HCT116 (cell line): ENCODE data around the gene E4F1.

Experiments
- POLR2A ChIP-seq: IDR thresholded peaks from 2 replicates; pipeline ENCODE4 v1.7.0; 2011; ENCODE audit warnings: borderline replicate concordance; ENCODE audit not compliant: insufficient read depth, insufficient read length; ENCODE audit errors: extremely low read depth
- RAD21 ChIP-seq: IDR thresholded peaks from 2 replicates; pipeline ENCODE4 v1.6.1; 2012; ENCODE audit warnings: low read depth, mild to moderate bottlenecking
- SP1 ChIP-seq: IDR thresholded peaks from 2 replicates; pipeline ENCODE4 v1.6.1; 2012; ENCODE audit warnings: low read depth

GRCh38 chr16:2175454-2175853 is 47.9 kb upstream of the E4F1 start:
- TF ChIP-seq SP1: no peak
- TF ChIP-seq RAD21: no peak
- TF ChIP-seq POLR2A: no peak
